NB4 (cell line): Measurements from ENCODE around the gene EVPLL.

Experiments
- DNase-seq: peaks from one replicate; pipeline ENCODE4 v3.0.0; 2010; ENCODE audit warnings: low read depth
- H3K4me3 ChIP-seq: one replicate; pipeline ENCODE4 v1.5.1; 2011; ENCODE audit warnings: mild to moderate bottlenecking, low read depth, low read length, moderate library complexity
- MYC ChIP-seq: IDR thresholded peaks from 2 replicates; pipeline ENCODE4 v1.6.1; 2011; ENCODE audit warnings: low read depth, low read length
- POLR2A ChIP-seq: IDR thresholded peaks from 2 replicates; pipeline ENCODE4 v1.6.1; 2011; ENCODE audit warnings: mild to moderate bottlenecking; ENCODE audit not compliant: insufficient read length; ENCODE audit errors: extremely low read depth
- TF ChIP-seq, protein P1 (sequence below): IDR thresholded peaks from one replicate; pipeline ENCODE4 v1.5.1; 2012; ENCODE audit warnings: low read depth, low read length
- TF ChIP-seq, protein P2 (sequence below): IDR thresholded peaks from 2 replicates; pipeline ENCODE4 v1.6.1; 2011; ENCODE audit warnings: low read depth, low read length

EVPLL gene

DNA sequence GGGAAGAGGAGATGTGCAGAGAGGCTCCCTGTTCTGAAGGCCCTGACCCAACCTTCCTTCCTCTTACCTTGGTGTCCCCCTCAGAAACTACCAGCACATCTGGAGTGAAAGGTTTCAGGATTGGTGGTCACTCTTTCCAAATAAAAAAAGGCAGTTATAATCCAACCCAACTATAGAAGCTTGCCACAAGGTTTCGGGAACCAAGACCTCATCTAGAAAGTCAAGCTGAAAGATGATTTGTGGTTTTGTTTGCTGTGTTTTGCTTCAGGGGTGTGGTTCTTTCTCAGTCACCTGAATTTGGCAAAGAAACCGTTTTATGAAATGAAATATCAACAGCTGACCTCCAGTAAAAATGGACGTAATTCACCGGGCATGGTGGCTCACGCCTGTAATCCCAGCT is 33.6 kb upstream of the EVPLL start:
- no peak for DNase-seq
- TF ChIP-seq MYC (no peak), POLR2A (no peak)
- TF ChIP-seq, protein P1, sequence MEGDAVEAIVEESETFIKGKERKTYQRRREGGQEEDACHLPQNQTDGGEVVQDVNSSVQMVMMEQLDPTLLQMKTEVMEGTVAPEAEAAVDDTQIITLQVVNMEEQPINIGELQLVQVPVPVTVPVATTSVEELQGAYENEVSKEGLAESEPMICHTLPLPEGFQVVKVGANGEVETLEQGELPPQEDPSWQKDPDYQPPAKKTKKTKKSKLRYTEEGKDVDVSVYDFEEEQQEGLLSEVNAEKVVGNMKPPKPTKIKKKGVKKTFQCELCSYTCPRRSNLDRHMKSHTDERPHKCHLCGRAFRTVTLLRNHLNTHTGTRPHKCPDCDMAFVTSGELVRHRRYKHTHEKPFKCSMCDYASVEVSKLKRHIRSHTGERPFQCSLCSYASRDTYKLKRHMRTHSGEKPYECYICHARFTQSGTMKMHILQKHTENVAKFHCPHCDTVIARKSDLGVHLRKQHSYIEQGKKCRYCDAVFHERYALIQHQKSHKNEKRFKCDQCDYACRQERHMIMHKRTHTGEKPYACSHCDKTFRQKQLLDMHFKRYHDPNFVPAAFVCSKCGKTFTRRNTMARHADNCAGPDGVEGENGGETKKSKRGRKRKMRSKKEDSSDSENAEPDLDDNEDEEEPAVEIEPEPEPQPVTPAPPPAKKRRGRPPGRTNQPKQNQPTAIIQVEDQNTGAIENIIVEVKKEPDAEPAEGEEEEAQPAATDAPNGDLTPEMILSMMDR = no peak
- TF ChIP-seq, protein P2, sequence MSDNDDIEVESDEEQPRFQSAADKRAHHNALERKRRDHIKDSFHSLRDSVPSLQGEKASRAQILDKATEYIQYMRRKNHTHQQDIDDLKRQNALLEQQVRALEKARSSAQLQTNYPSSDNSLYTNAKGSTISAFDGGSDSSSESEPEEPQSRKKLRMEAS = no peak
- H3K4me3 ChIP-seq = no peak overlapping the region

DNA sequence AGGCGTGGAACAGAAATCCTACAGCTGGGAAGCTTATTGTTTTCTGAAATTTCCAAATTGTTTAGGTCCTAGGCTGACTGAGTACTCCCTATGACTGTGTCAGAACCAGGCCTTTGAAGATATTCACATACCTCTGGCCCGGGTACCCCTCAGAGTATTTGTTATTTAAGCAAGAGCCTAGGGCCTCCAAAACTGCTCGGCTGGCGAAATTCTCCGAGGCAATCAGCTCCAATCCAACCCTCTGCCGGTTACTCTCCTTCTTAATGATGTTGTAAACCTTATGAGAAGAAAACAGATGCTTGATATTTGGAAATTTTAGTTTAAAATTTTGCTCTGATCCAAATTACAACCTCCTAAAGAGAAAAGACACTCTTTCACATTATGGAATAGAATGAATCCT is 24.0 kb upstream of the EVPLL start:
- TF ChIP-seq, protein P2 = no peak
- TF ChIP-seq, protein P1 = no peak
- TF ChIP-seq MYC (no peak), POLR2A (no peak)
- DNase-seq = no peak
- H3K4me3 ChIP-seq = no peak overlapping the region

DNA sequence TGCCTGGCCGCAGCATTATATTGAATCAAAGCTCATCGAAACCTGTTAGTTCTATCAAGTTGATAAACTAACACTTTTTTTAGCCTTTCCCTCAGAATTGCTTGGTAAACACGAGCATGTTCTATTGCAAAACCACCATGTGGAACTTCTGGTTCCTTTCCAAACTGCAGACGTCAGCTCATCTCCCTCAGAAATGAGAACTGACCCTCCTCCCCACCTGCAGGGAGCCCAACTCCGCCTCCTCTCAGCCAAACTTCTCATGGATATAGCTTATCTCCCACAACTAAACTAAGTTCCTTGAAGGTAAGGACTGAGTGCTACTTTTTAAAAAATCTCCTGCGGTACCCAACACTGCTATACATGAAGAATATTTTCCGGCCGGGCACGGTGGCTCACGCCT is 21.0 kb upstream of the EVPLL start:
- TF ChIP-seq, protein P2 = no peak
- TF ChIP-seq POLR2A (no peak), MYC (no peak)
- TF ChIP-seq, protein P1 = no peak
- no peak overlapping the region for H3K4me3 ChIP-seq
- DNase-seq = peak; percentile 32

DNA sequence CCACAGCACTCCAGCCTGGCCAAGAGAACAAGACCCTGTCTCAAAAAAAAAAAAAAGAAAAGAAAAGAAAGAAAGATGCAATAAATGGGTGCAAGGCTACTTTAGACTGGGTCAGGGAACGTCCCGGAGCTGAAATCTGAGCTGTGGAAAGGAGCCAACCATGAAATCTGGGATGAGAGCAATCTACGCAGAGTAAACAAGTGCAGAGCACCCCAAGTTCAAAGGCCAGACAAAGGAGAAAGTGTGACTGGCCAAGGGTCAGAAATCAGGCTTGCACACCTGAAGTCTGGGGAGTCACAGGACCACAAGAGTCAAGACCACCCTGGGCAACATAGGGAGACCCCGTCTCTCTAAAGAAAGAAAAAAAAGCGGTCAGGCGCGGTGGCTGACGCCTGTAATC is 17.1 kb upstream of the EVPLL start:
- no peak overlapping the region for H3K4me3 ChIP-seq
- no peak for TF ChIP-seq MYC
- TF ChIP-seq, protein P2 = no peak
- DNase-seq = no peak

DNA sequence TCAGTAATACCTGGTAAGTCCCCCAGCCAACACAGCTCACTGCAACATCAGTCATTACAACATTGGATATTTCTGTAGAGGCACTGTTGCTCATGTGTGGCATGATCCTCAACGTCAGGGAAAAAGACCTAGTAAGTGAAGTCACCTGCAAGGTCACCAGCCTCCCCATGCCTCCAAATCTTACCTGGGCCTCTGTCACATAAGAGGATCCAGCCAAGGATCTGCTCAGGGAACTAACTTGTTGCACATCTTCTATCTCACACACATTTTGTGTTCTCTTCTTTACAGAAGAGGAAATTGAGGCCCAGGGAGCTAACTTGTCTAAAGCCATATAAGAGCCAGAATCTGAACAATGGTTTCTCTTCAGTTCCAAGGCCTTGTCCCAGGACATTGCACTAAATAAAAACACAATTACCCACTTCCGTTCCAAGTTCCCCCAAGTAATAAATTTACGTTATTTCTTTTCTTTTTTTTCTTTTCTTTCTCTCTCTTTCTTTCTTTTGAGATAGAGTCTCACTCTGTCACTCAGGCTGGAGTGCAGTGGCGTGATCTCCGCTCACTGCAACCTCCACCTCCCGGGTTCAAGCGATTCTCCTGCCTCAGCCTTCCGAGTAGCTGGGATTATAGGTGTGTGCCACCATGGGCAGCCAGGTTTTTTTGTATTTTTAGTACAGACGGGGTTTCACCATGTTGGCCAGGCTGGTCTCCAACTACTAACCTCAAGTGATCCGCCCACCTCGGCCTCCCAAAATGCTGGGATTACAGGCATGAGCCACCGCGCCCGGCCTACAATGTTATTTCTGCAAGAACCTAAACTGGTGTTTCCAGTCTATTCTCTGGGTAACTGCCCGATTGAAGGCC is 15.5 kb upstream of the EVPLL start:
- TF ChIP-seq MYC (no peak), POLR2A (no peak)
- TF ChIP-seq, protein P1 = no peak
- TF ChIP-seq, protein P2 = no peak
- no peak for DNase-seq
- H3K4me3 ChIP-seq = peak overlapping the region; percentile 91

DNA sequence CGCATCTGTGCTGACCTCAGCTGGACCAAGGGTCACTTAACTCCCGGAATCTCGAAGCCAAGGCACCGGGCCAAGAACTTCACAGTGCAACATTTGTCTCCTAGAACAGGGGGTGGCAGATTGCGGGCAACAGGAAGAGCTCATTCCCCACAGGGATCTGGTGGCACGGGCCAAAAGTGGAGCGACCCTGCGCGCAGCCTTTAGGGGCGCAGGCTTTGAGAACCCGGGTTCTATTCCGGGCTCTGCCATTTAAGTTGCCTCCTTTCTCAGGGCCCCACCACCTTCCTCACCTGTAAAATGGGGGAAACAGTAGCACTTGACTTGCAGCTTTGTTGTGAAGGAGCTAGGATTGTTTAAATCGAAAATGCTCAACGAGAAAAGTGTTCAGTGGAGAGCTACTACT is 14.9 kb upstream of the EVPLL start:
- no peak for TF ChIP-seq POLR2A
- TF ChIP-seq, protein P1 = peak; percentile 8
- TF ChIP-seq, protein P2 = no peak
- no peak for TF ChIP-seq MYC
- DNase-seq = peak; percentile 51
- peak overlapping the region; percentile 91 for H3K4me3 ChIP-seq
